Testis (tissue), 2 donors: Measurements from ENCODE around the gene CASK.

ENCODE experiments used
- POLR2A ChIP-seq: fragments of 450-650 bp; IDR thresholded peaks from one replicate; pipeline ENCODE4 v1.6.1; 2017; ENCODE audit warnings: antibody characterized with exemption, mild to moderate bottlenecking, moderate library complexity
- TF ChIP-seq, protein P1 (sequence below), 3 experiments: fragments of 450-650 bp in 2 of 3; fragments of 200-600 bp in 1 of 3; sonication (generic) in 1 of 3; IDR thresholded peaks; one replicate each; pipeline ENCODE4 v1.5.1; 2016 to 2019; ENCODE audit warnings: antibody characterized with exemption in 3 of 3, mild to moderate bottlenecking in 2 of 3, moderate library complexity in 1 of 3

GRCh38 chrX:41716767-41717473, 206.4 kb downstream of the CASK start:
- TF ChIP-seq, protein P1, sequence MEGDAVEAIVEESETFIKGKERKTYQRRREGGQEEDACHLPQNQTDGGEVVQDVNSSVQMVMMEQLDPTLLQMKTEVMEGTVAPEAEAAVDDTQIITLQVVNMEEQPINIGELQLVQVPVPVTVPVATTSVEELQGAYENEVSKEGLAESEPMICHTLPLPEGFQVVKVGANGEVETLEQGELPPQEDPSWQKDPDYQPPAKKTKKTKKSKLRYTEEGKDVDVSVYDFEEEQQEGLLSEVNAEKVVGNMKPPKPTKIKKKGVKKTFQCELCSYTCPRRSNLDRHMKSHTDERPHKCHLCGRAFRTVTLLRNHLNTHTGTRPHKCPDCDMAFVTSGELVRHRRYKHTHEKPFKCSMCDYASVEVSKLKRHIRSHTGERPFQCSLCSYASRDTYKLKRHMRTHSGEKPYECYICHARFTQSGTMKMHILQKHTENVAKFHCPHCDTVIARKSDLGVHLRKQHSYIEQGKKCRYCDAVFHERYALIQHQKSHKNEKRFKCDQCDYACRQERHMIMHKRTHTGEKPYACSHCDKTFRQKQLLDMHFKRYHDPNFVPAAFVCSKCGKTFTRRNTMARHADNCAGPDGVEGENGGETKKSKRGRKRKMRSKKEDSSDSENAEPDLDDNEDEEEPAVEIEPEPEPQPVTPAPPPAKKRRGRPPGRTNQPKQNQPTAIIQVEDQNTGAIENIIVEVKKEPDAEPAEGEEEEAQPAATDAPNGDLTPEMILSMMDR (IDR thresholded peaks at IDR 0.05): no peak
- TF ChIP-seq POLR2A: no peak
